Ascending aorta (tissue), 2 donors: Measurements from ENCODE around the gene LRTM2. TPM values are rescaled to one million over a fixed set of nuclear protein-coding genes. Genes with fewer than 3 reads are reported as not detected.

Experiments used
- DNase-seq, 2 donors: peaks; one replicate each; pipeline ENCODE4 v3.0.0-alpha.2; 2019; ENCODE audit warnings: low spot score in 2 of 2
- H3K27ac ChIP-seq, 2 donors: fragments of 200-600 bp; sonication (generic); one replicate each; pipeline ENCODE4 v1.5.1; 2016 to 2017; ENCODE audit warnings: mild to moderate bottlenecking in 1 of 2
- H3K27me3 ChIP-seq: fragments of 200-600 bp; sonication (generic); one replicate; pipeline ENCODE4 v1.5.1; 2017
- H3K36me3 ChIP-seq, 2 donors: fragments of 200-600 bp; sonication (generic); one replicate each; pipeline ENCODE4 v1.5.1; 2016
- H3K4me1 ChIP-seq, 2 donors: fragments of 200-600 bp; sonication (generic); one replicate each; pipeline ENCODE4 v1.5.1; 2016 to 2017; ENCODE audit warnings: mild to moderate bottlenecking in 1 of 2
- H3K4me3 ChIP-seq, 2 donors: fragments of 200-600 bp; sonication (generic); one replicate each; pipeline ENCODE4 v1.5.1; 2016 to 2017; ENCODE audit warnings: mild to moderate bottlenecking in 1 of 2
- H3K9me3 ChIP-seq, 2 donors: fragments of 200-600 bp; sonication (generic); one replicate each; pipeline ENCODE4 v1.5.1; 2016
- intact Hi-C: fragments of 100-400 bp; cut with DNase I; formaldehyde crosslinking; loops from one replicate; pipeline ENCODE4 v1.15.1; 2023
- total RNA-seq: library from RNA; depleted of rRNA; stranded (reverse); fragments of >200 nt; gene quantifications from one replicate; pipeline ENCODE4 v1.1.0, GENCODE V29; 2016
- TF ChIP-seq, protein P1 (sequence below), 3 experiments: fragments of 200-600 bp in 2 of 3; fragments of 450-650 bp in 1 of 3; sonication (generic) in 2 of 3; IDR thresholded peaks; one replicate each; pipeline ENCODE4 v1.5.1; 2016 to 2019; ENCODE audit warnings: antibody characterized with exemption in 3 of 3, mild to moderate bottlenecking in 1 of 3, moderate library complexity in 1 of 3

Gene LRTM2
- total RNA-seq, 1 donor from 2014 or later, result not detected

DNA sequence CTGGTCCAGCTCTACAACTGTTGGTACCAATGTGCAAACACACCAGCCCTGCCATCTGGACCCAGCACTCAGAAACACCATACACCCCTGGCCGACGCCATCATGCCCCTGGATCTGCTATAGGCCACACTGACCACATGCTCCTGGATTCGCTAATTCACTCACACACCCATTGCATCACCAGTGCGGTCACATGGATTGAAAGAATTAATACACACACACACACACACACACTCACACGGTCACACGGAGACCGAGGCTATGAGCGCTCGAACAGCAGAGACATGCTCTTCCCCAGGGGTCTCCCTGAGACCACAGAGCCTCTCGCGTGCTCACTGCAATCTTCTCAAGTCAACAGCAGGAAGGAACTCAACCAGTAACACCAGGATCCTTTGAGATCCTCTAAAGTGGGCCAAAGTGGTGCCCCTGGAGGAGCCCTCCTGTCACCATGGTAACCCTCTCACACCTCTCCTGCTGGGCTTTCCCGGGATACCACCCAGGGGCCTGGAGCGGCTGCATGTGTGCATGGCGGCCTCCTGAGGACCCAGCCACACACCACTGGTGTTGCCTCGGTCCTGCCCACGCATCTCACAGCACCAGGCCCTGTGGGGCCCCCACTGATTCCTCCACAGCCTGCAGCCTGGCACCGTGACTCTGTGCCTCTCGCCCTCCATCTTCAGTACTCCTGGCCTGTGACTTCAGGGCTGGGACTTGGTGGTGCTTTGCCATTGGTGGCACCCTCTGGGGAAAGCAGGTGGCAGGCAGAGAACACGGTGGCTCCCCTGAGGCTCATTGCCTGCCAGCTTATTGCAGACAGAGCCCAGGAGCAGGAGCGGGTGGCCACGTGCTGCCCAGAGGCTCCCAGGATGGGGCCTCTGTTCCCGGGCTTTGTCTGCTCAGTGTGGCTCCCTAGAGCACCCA is 15.1 kb downstream of the LRTM2 start:
- no peaks in the 10 kb centered on the region for H3K27me3 ChIP-seq
- intact Hi-C loops, result no loop called here
- H3K4me3 ChIP-seq, result no peak overlapping the region

DNA sequence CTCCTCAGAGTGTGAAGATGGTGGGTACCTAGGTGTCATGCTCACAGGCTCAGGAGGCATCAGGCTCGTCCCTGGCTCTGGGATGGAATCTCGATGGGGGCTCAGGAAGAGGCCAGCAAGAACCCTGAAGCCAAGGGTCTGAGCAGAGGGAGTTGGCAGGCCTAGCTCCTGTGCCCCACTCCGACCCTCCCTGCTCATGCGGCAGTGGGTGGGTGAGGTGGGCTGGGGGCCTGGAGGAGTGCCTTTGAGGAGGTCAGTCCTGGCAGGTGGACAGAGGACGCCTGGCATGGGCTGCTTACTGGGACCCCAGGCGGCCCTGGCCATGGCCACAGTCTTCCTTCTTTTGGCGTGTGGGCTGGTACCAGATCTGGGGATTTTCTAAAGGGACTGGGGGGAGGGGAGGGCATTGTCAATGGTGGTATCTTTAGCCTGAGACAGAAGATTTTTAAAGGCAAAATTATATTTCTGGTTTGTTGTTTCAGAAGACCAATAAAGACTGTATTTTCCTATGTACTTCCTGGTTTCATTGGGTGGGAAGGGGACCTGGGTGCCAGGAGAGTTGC is 16.0 kb downstream of the LRTM2 start:
- intact Hi-C loops, result no loop called here
- Histone ChIP-seq H3K36me3 (no peaks in the 10 kb centered on the region), H3K4me1 (no peaks in the 10 kb centered on the region), H3K27me3 (no peaks in the 10 kb centered on the region), H3K4me3 (no peak overlapping the region), H3K9me3 (no peaks in the 10 kb centered on the region), H3K27ac (no peak overlapping the region)
- DNase-seq, result no peak
- TF ChIP-seq, protein P1, sequence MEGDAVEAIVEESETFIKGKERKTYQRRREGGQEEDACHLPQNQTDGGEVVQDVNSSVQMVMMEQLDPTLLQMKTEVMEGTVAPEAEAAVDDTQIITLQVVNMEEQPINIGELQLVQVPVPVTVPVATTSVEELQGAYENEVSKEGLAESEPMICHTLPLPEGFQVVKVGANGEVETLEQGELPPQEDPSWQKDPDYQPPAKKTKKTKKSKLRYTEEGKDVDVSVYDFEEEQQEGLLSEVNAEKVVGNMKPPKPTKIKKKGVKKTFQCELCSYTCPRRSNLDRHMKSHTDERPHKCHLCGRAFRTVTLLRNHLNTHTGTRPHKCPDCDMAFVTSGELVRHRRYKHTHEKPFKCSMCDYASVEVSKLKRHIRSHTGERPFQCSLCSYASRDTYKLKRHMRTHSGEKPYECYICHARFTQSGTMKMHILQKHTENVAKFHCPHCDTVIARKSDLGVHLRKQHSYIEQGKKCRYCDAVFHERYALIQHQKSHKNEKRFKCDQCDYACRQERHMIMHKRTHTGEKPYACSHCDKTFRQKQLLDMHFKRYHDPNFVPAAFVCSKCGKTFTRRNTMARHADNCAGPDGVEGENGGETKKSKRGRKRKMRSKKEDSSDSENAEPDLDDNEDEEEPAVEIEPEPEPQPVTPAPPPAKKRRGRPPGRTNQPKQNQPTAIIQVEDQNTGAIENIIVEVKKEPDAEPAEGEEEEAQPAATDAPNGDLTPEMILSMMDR (IDR thresholded peaks at IDR 0.05), result no peak

More for the DNA sequence above, 15.1 kb downstream of the LRTM2 start:
- H3K4me1 ChIP-seq, result no peaks in the 10 kb centered on the region
- H3K36me3 ChIP-seq, result no peaks in the 10 kb centered on the region
- H3K27ac ChIP-seq, result no peak overlapping the region
- no peak for DNase-seq
- no peaks in the 10 kb centered on the region for H3K9me3 ChIP-seq
- TF ChIP-seq, protein P1 (IDR thresholded peaks at IDR 0.05), result no peak

DNA sequence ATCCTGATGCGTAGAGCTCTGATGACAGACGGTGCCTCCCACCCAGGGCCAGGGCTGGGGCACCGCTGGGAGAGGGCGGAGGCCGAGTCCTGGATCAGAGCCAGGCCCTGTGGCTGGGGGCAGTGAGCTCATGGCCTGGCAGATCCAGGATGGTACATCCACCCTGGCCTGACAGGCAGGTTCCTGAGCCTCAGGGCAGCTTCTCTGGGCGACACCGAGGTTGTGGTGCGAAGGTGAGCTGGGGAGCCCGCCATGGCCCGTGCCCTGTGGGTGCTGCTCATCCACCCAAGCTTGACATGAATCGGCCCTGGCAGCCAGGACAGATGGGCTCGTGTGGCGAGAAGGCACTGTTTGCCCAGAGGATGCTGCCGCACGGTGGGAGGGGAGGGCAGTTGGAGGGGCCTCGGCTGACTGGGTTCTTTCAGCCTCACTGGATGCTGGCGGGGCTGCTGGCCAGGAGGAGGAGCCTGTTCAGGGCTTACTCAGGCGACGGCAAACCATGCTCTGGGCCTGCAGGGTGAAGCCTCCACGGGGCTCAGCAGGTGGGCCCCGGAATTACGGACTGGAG is 16.6 kb downstream of the LRTM2 start:
- DNase-seq, result no peak
- H3K36me3 ChIP-seq, result no peaks in the 10 kb centered on the region
- intact Hi-C loops, result no loop called here
- H3K27ac ChIP-seq, result no peak overlapping the region
- H3K27me3 ChIP-seq, result no peaks in the 10 kb centered on the region
- no peaks in the 10 kb centered on the region for H3K4me1 ChIP-seq
- TF ChIP-seq, protein P1 (IDR thresholded peaks at IDR 0.05), result no peak
- no peak overlapping the region for H3K4me3 ChIP-seq
- no peaks in the 10 kb centered on the region for H3K9me3 ChIP-seq

DNA sequence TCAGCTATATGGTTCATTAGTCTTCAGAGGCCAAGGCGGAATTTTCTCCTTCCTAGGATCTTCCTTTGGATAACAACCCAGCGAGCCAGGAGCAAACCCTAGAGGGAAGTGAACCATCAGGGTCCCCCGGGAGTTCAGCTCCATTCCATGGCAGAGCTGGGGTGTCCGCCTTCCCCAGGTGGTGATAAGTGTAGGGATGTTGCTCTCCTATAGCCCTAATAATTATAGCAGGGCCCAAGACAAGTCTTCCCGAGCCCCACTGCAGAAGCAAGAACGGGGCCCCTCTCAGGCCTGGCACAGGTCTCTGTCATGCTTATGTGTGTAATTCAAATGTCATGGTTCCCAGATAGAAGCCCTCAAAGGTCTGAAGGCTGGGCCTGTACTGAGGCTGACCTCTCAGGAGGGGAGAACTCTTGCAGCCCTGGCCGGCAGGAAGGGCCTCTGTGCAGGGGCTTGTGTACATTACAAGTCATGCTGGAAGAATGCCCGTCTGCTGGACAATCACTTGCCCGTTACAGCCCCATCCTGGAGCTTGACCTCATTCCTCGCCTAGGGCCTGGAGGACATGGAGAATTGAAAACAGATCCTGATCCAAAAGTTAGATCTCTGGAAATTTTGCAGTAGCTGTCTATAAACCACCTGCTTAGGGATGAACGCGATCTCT is 17.3 kb downstream of the LRTM2 start:
- no peaks in the 10 kb centered on the region for H3K9me3 ChIP-seq
- H3K36me3 ChIP-seq, result no peaks in the 10 kb centered on the region
- intact Hi-C loops, result no loop called here
- H3K4me1 ChIP-seq, result no peaks in the 10 kb centered on the region
- H3K27ac ChIP-seq, result no peak overlapping the region
- TF ChIP-seq, protein P1 (IDR thresholded peaks at IDR 0.05), result no peak
- no peak for DNase-seq
- H3K4me3 ChIP-seq, result no peak overlapping the region
- H3K27me3 ChIP-seq, result no peaks in the 10 kb centered on the region

DNA sequence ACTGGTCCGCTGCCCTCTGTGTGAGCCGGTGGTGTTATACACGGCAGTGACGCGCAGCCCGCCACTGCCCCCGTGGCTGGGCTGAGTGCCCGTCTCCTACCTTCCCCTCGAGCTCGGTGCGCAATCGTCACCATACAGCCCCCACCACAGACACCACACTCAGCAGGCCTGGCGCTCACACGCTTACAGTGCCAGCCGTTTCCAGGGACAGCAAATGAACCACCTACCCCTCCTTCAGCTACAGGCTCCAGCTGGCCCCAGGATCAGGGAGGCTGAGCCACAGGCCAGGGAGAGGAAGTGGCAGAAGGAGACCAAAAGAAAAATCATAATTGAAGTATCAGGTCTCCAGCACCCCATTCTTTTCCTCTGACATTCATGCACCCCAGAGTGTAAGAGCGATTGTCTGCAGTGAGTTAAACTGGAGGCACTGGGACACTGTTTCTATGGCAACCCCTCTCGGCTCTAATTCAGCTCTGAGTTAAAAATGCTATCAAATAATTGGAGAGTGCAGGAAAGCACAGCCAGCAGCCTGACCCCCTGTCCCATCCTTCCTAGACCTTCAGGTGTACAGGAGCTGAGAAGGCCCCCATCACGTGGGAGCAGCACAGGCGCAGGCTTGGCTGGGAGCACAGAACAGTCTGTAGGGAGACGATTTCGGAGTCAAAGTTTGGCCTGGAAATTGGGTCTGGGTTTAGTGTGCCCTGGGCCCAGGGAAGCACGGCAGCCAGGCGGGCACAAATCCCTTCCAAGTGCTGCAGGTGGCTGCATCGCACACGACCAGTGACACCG is 18.0 kb downstream of the LRTM2 start:
- no peak overlapping the region for H3K27ac ChIP-seq
- intact Hi-C loops, result no loop called here
- H3K9me3 ChIP-seq, result no peaks in the 10 kb centered on the region
- TF ChIP-seq, protein P1 (IDR thresholded peaks at IDR 0.05), result no peak
- H3K36me3 ChIP-seq, result no peaks in the 10 kb centered on the region
- no peaks in the 10 kb centered on the region for H3K27me3 ChIP-seq
- no peak overlapping the region for H3K4me3 ChIP-seq
- no peaks in the 10 kb centered on the region for H3K4me1 ChIP-seq
- no peak for DNase-seq
